Right cardiac atrium (tissue), 5 donors: ENCODE results near the gene RFFL. TPM values are rescaled to one million over a fixed set of nuclear protein-coding genes. Genes with fewer than 3 reads are reported as not detected.
"Not testable (repeated sequence)": the region's sequence is repeated elsewhere in the genome, so short reads cannot be mapped to it uniquely, and the experiment has no call there.

ENCODE experiments used
- ATAC-seq, 2 donors: fragments of 200-7000 bp; cut with Tn5 transposase; one replicate each; pipeline versions ENCODE4 v1.8.0 to v1.9.1; 2020; ENCODE audit warnings: moderate library complexity in 2 of 2, mild to moderate bottlenecking in 1 of 2
- DNase-seq, 3 donors: peaks; one replicate each; pipeline ENCODE4 v3.0.0-alpha.2; 2020
- H3K27ac ChIP-seq: one replicate; pipeline ENCODE4 v1.5.1; 2013; ENCODE audit warnings: mild to moderate bottlenecking, low read length, control low read depth, moderate library complexity
- H3K27me3 ChIP-seq: one replicate; pipeline ENCODE4 v1.6.1; 2013; ENCODE audit not compliant: control insufficient read depth, insufficient read depth
- H3K4me1 ChIP-seq: one replicate; pipeline ENCODE4 v1.6.1; 2013; ENCODE audit warnings: low read length; ENCODE audit not compliant: control insufficient read depth, insufficient read depth
- H3K4me3 ChIP-seq: one replicate; pipeline ENCODE4 v1.5.1; 2013; ENCODE audit warnings: low read length, control low read depth
- H3K9me3 ChIP-seq: one replicate; pipeline ENCODE4 v1.6.1; 2013; ENCODE audit warnings: low read length; ENCODE audit not compliant: control insufficient read depth
- whole genome bisulfite sequencing: extraction: QIAGEN DNeasy Blood & Tissue Kit; methylation state at CpG from one replicate; pipeline ENCODE4 v1.1.7; 2013; 5-methylcytosine and 5-hydroxymethylcytosine counted together
- intact Hi-C, 4 donors: fragments of 100-400 bp; cut with DNase I; formaldehyde crosslinking; loops; one replicate each; pipeline versions ENCODE4 v1.11.0 to v1.14.0; 2022 to 2023
- long read RNA-seq, 4 donors: library from polyadenylated mRNA; unstranded; transcript quantifications; one replicate each; pipeline ENCODE4 v2.0.0, GENCODE V29; 2020 to 2021
- polyA plus RNA-seq: library from polyadenylated mRNA; stranded (reverse); fragments of 200-250 nt; gene quantifications from one replicate; pipeline ENCODE4 v1.2.3, GENCODE V29; 2013
- total RNA-seq, 4 donors: library from RNA; stranded (reverse); fragmentation: NEBNext Ultra II Directional; extraction: Animal tissue kit (Norgen Biotek cat#: 25700); gene quantifications; one replicate each; pipeline ENCODE4 v1.2.1, GENCODE V29; 2021
- donor health status: healthy with polysubstance abuse.
- donor health status: DM: no; HTN: yes; CAD: no.
- donor health status: DM: no; HTN: no; CAD: no.
- donor health status: DM: no; HTN: yes; CAD: no; lungs with severe emphysema.
- donor health status: DM: yes; HTN: yes; CAD: no.

Gene RFFL
- total RNA-seq, result 10 to 100 TPM; 17.2 to 20.0 (median 18.4) TPM
- 5.7 TPM for polyA plus RNA-seq
- long read RNA-seq, donor 1, full-length matches to known transcripts, result 6 of 17 reads
- long read RNA-seq, donor 1, partial matches to known transcripts, result 3 of 17 reads
- long read RNA-seq, donor 1, other reads (novel, unspliced or antisense), result 8 of 17 reads
- long read RNA-seq, donor 2, full-length matches to known transcripts, result 9 of 19 reads
- long read RNA-seq, donor 2, partial matches to known transcripts, result 1 of 19 reads
- long read RNA-seq, donor 2, other reads (novel, unspliced or antisense), result 9 of 19 reads
- long read RNA-seq, donor 3, full-length matches to known transcripts, result 27 of 33 reads
- long read RNA-seq, donor 3, partial matches to known transcripts, result 1 of 33 reads
- long read RNA-seq, donor 3, other reads (novel, unspliced or antisense), result 5 of 33 reads
- long read RNA-seq, donor 4, full-length matches to known transcripts, result 4 of 13 reads
- long read RNA-seq, donor 4, partial matches to known transcripts, result 2 of 13 reads
- long read RNA-seq, donor 4, other reads (novel, unspliced or antisense), result 7 of 13 reads

GRCh38 chr17:35063514-35064223, at the start of gene RFFL:
RFFL (minus strand) TSS chr17:35063707; CDS start chr17:35026553, 37,154 bp downstream.
- Histone ChIP-seq H3K27ac (peak within 1 kb of the TSS; percentile 97), H3K4me3 (peak within 1 kb of the TSS; percentile 1), H3K4me1 (peaks cover 2% of the 10 kb centered on the region), H3K9me3 (no peaks in the 10 kb centered on the region), H3K27me3 (no peaks in the 10 kb centered on the region)
- intact Hi-C loops, result loop anchor here in 1 of 4 donors (10.0 kb wide), 1 partner anchor 59 kb away; no protein-coding TSS in a partner anchor
- peak; percentile 84 to 90 (median 88) for DNase-seq
- 17% methylated on average over 6 of the region's 6 CpGs for WGBS
- ATAC-seq, result peak; percentile 98 to 99

GRCh38 chr17:35110791-35111190, 47.3 kb upstream of the RFFL start:
- not testable (repeated sequence) for H3K9me3 ChIP-seq, H3K27ac ChIP-seq, ATAC-seq, DNase-seq, H3K4me3 ChIP-seq, H3K4me1 ChIP-seq, H3K27me3 ChIP-seq
- 98% methylated on average over 17 of the region's 17 CpGs for WGBS
- intact Hi-C loops, result loop anchor here in 2 of 4 donors (10.0 kb wide), 2 partner anchors 116 to 686 kb away; no protein-coding TSS in a partner anchor

GRCh38 chr17:35104844-35105450, 41.4 kb upstream of the RFFL start:
- no peak for DNase-seq
- WGBS, result 95% methylated on average over 5 of the region's 5 CpGs
- Histone ChIP-seq H3K27ac (no peak overlapping the region), H3K4me3 (no peak overlapping the region), H3K27me3 (no peaks in the 10 kb centered on the region), H3K9me3 (no peaks in the 10 kb centered on the region), H3K4me1 (no peaks in the 10 kb centered on the region)
- intact Hi-C loops, result no loop called here
- ATAC-seq, result no peak

GRCh38 chr17:35103271-35103670, 39.8 kb upstream of the RFFL start:
- intact Hi-C loops, result no loop called here
- H3K27ac ChIP-seq, result no peak overlapping the region
- no peaks in the 10 kb centered on the region for H3K9me3 ChIP-seq
- H3K27me3 ChIP-seq, result no peaks in the 10 kb centered on the region
- no peak overlapping the region for H3K4me3 ChIP-seq
- H3K4me1 ChIP-seq, result no peaks in the 10 kb centered on the region
- DNase-seq, result no peak
- no peak for ATAC-seq
- 94% methylated on average over 5 of the region's 5 CpGs for WGBS

GRCh38 chr17:35101725-35102124, 38.2 kb upstream of the RFFL start:
- intact Hi-C loops, result no loop called here
- DNase-seq (no peak), ATAC-seq (no peak)
- H3K27ac ChIP-seq, result no peak overlapping the region
- H3K4me1 ChIP-seq, result no peaks in the 10 kb centered on the region
- no peak overlapping the region for H3K4me3 ChIP-seq
- WGBS, result 96% methylated on average over 2 of the region's 2 CpGs
- H3K9me3 ChIP-seq, result no peaks in the 10 kb centered on the region
- no peaks in the 10 kb centered on the region for H3K27me3 ChIP-seq

GRCh38 chr17:35101036-35101435, 37.5 kb upstream of the RFFL start:
- WGBS, result 95% methylated on average over 14 of the region's 14 CpGs
- no peak overlapping the region for H3K4me3 ChIP-seq
- no peaks in the 10 kb centered on the region for H3K4me1 ChIP-seq
- ATAC-seq (no peak), DNase-seq (no peak)
- H3K27ac ChIP-seq, result no peak overlapping the region
- H3K27me3 ChIP-seq, result no peaks in the 10 kb centered on the region
- H3K9me3 ChIP-seq, result no peaks in the 10 kb centered on the region
- intact Hi-C loops, result no loop called here

- no peaks in the 10 kb centered on the region for H3K27me3 ChIP-seq
- H3K4me1 ChIP-seq, result no peaks in the 10 kb centered on the region
- no peaks in the 10 kb centered on the region for H3K9me3 ChIP-seq
- 84% methylated on average over 3 of the region's 3 CpGs for WGBS
- no peak overlapping the region for H3K27ac ChIP-seq
- DNase-seq (no peak), ATAC-seq (no peak)
- intact Hi-C loops, result no loop called here
- no peak overlapping the region for H3K4me3 ChIP-seq
Measured at GRCh38 chr17:35099908-35100307, 36.4 kb upstream of the RFFL start.

GRCh38 chr17:35097776-35098175, 34.3 kb upstream of the RFFL start:
- Histone ChIP-seq H3K4me3 (no peak overlapping the region), H3K27ac (no peak overlapping the region), H3K9me3 (no peaks in the 10 kb centered on the region), H3K4me1 (no peaks in the 10 kb centered on the region), H3K27me3 (no peaks in the 10 kb centered on the region)
- WGBS, result 84% methylated on average over 2 of the region's 2 CpGs
- intact Hi-C loops, result no loop called here
- DNase-seq (no peak), ATAC-seq (no peak)

GRCh38 chr17:35095741-35096140, 32.2 kb upstream of the RFFL start:
- H3K9me3 ChIP-seq, result no peaks in the 10 kb centered on the region
- intact Hi-C loops, result no loop called here
- no peaks in the 10 kb centered on the region for H3K27me3 ChIP-seq
- H3K4me1 ChIP-seq, result no peaks in the 10 kb centered on the region
- ATAC-seq (no peak), DNase-seq (no peak)
- no peak overlapping the region for H3K27ac ChIP-seq
- no peak overlapping the region for H3K4me3 ChIP-seq
- 100% methylated on average over 1 of the region's 1 CpG for WGBS

- 75% methylated on average over 2 of the region's 2 CpGs for WGBS
- no peaks in the 10 kb centered on the region for H3K9me3 ChIP-seq
- no peaks in the 10 kb centered on the region for H3K4me1 ChIP-seq
- no peaks in the 10 kb centered on the region for H3K27me3 ChIP-seq
- peak; percentile 48 to 71 for ATAC-seq
- DNase-seq, result no peak
- intact Hi-C loops, result no loop called here
- no peak overlapping the region for H3K4me3 ChIP-seq
- no peak overlapping the region for H3K27ac ChIP-seq
Measured at GRCh38 chr17:35094902-35095301, 31.4 kb upstream of the RFFL start.

GRCh38 chr17:35090707-35091106, 27.2 kb upstream of the RFFL start:
- H3K4me1 ChIP-seq, H3K4me3 ChIP-seq, ATAC-seq, intact Hi-C loops, H3K27ac ChIP-seq, H3K27me3 ChIP-seq, DNase-seq, H3K9me3 ChIP-seq: not testable (repeated sequence)
- 90% methylated on average over 11 of the region's 11 CpGs for WGBS
